Measurements from ENCODE around the gene HOMER1.

The HOMER1 gene

DNA sequence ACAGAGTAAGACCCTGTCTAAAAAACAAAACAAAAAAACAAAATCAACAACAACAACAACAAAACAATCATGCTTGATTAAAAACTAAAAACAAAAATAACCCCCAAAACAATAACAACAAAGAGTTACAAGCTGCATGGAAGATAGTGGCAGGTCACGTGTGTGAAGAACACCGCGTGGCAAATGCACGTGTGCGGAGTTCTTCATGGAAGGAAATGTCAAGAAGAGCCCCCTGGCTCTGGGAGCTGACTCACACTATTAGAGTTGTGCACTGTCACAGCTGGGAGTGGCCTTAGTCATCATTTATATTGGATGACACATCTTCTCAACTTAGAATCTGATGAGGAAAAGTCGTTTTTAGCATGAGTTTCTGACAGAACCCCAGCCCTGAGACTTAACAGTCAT, 167.5 kb downstream of the HOMER1 start:
- Mint-ChIP-seq H3K36me3 (ENCODE audit: low read depth) (no peaks in the 10 kb centered on the region), H3K9me3 (peaks cover 4% of the 10 kb centered on the region), H3K27me3 (ENCODE audit: low read depth, poor library complexity) (no peaks in the 10 kb centered on the region), H3K4me3 (no peak overlapping the region), H3K27ac (no peak overlapping the region), H3K4me1 (no peaks in the 10 kb centered on the region)
- no peak for DNase-seq
- TF ChIP-seq, protein P1, sequence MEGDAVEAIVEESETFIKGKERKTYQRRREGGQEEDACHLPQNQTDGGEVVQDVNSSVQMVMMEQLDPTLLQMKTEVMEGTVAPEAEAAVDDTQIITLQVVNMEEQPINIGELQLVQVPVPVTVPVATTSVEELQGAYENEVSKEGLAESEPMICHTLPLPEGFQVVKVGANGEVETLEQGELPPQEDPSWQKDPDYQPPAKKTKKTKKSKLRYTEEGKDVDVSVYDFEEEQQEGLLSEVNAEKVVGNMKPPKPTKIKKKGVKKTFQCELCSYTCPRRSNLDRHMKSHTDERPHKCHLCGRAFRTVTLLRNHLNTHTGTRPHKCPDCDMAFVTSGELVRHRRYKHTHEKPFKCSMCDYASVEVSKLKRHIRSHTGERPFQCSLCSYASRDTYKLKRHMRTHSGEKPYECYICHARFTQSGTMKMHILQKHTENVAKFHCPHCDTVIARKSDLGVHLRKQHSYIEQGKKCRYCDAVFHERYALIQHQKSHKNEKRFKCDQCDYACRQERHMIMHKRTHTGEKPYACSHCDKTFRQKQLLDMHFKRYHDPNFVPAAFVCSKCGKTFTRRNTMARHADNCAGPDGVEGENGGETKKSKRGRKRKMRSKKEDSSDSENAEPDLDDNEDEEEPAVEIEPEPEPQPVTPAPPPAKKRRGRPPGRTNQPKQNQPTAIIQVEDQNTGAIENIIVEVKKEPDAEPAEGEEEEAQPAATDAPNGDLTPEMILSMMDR (IDR thresholded peaks at IDR 0.05), result no peak

DNA sequence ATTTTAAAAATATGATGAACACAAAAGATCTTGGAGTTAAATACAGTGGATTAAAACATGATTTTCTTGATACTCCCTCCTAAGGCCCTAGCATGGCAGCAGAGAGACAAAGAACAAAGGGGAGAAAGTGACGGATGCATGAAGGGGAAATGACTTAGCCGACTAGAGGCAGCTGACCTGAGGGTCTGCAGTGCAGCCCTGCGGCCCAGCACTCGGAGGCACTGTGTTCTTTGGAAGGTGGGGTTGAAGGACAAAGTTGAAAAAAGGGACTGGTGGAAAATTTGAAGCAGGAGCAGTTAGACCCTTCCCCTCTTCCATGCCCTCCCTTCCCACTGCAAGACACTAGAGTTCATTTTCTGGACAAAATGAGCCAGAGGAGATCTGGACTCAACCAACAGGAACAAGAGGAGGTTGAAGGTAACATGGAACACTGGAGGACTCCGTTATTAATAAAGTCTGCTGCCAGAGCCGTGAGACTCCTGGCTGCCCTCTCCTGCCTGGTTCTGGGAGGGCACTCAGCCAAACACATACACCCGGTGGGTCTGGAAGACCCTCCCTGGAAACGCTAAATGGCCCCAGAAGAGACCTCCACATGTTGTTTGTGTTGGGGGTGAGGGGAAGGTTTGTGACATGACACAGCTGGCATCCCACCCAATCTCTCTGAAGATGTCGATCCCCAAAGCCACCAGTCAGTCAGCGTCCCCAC, 179.9 kb downstream of the HOMER1 start:
- H3K4me3 Mint-ChIP-seq, result no peak overlapping the region
- H3K36me3 Mint-ChIP-seq (ENCODE audit: low read depth), result no peaks in the 10 kb centered on the region
- H3K4me1 Mint-ChIP-seq, result no peaks in the 10 kb centered on the region
- TF ChIP-seq, protein P1 (IDR thresholded peaks at IDR 0.05), result no peak
- DNase-seq, result no peak
- no peak overlapping the region for H3K27ac Mint-ChIP-seq
- H3K27me3 Mint-ChIP-seq (ENCODE audit: low read depth, poor library complexity), result peaks cover 8% of the 10 kb centered on the region
- peaks cover 28% of the 10 kb centered on the region for H3K9me3 Mint-ChIP-seq

DNA sequence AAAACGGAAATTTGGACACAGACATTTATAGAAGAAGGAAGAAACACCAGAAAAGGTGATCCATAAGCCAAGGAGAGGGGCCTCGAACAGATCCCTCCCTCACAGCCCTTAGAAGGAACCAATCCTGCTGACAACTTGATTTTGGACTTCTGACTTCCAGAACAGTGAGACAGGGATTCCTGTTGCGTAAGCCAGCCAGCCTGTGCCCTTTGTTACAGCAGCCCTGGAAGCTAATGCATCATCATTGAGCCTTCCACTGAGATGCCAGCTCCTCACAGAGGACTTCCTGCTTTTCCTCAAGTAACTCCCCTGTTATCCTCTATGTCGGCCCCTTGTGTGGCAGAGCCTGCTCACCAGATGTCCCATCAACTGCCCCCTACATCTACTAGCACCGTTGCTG, 183.9 kb downstream of the HOMER1 start:
- peaks cover 2% of the 10 kb centered on the region for H3K27me3 Mint-ChIP-seq (ENCODE audit: low read depth, poor library complexity)
- TF ChIP-seq, protein P1 (IDR thresholded peaks at IDR 0.05), result no peak
- peaks cover 8% of the 10 kb centered on the region for H3K9me3 Mint-ChIP-seq
- H3K27ac Mint-ChIP-seq, result no peak overlapping the region
- H3K4me1 Mint-ChIP-seq, result no peaks in the 10 kb centered on the region
- no peak overlapping the region for H3K4me3 Mint-ChIP-seq
- DNase-seq, result no peak
- H3K36me3 Mint-ChIP-seq (ENCODE audit: low read depth), result no peaks in the 10 kb centered on the region

DNA sequence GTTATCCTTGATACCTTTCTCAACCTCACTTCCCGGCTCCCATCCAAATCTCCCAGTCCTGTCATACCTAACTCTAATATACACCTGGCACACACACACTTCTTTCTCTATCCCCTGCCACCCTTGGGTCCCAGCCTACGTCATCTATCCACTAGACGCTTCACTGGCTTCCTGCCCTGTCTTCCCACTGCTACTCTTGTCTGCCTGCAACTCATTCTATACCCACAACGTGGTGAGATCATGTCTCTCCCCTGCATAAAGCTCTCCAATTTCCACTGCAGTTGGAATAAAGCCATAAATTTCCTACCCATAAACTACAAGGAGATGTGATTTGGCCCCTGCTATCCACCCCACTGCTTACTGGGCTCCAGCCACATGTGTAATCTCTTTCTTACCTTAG, 184.5 kb downstream of the HOMER1 start:
- no peak for DNase-seq
- TF ChIP-seq, protein P1 (IDR thresholded peaks at IDR 0.05), result no peak
- no peak overlapping the region for H3K4me3 Mint-ChIP-seq
- no peak overlapping the region for H3K27ac Mint-ChIP-seq
- no peaks in the 10 kb centered on the region for H3K27me3 Mint-ChIP-seq (ENCODE audit: low read depth, poor library complexity)
- peaks cover 2% of the 10 kb centered on the region for H3K9me3 Mint-ChIP-seq
- H3K4me1 Mint-ChIP-seq, result no peaks in the 10 kb centered on the region
- H3K36me3 Mint-ChIP-seq (ENCODE audit: low read depth), result no peaks in the 10 kb centered on the region
